ENCODE data around the gene PACSIN3. TPM values are rescaled to one million over a fixed set of nuclear protein-coding genes. Genes with fewer than 3 reads are reported as not detected.

The PACSIN3 gene
- total and polyA plus RNA-seq, 2 of the 13 experiments (the other 11 are each of a cell fraction or from before 2014, with no cell fraction given), result 47.9 to 93.3 TPM

- no peak for TF ChIP-seq ZNF225 (CRISPR knock-in tag; IDR thresholded peaks at IDR 0.05)
- no peak for TF ChIP-seq ZC3H4 (CRISPR knock-in tag; IDR thresholded peaks at IDR 0.05; ENCODE audit: borderline replicate concordance)
- TF ChIP-seq ZBTB33 (CRISPR knock-in tag; IDR thresholded peaks at IDR 0.05), result no peak
- TF ChIP-seq E2F1 (CRISPR knock-in tag; IDR thresholded peaks at IDR 0.05), result no peak
- TF ChIP-seq SCMH1 (CRISPR knock-in tag; IDR thresholded peaks at IDR 0.05; ENCODE audit: borderline replicate concordance), result no peak
- TF ChIP-seq CBX2 (IDR thresholded peaks at IDR 0.05; ENCODE audit: low read depth, low read length), result no peak
- TF ChIP-seq CBX2 (CRISPR knock-in tag; IDR thresholded peaks at IDR 0.05; ENCODE audit: low read depth), result no peak
- no peak for TF ChIP-seq KAT8 (CRISPR knock-in tag; IDR thresholded peaks at IDR 0.05)
- TF ChIP-seq AHDC1 (CRISPR knock-in tag; IDR thresholded peaks at IDR 0.05; ENCODE audit: borderline replicate concordance), result no peak
- TF ChIP-seq ZKSCAN5 (CRISPR knock-in tag; IDR thresholded peaks at IDR 0.05), result no peak
- TF ChIP-seq ZBTB7B (CRISPR knock-in tag; IDR thresholded peaks at IDR 0.05), result peak; percentile 67; the same call in 1 of the 2 replicates
- no peak for TF ChIP-seq MATR3 (CRISPR knock-in tag; IDR thresholded peaks at IDR 0.05)
- TF ChIP-seq TBX3 (IDR thresholded peaks at IDR 0.05; ENCODE audit: borderline replicate concordance), result no peak
- no peak; the same call in 1 of the 2 replicates for TF ChIP-seq RAD21 (CRISPR knock-in tag; IDR thresholded peaks at IDR 0.05)
- 0 out of 2 replicates have a peak, but pooled peaks have one; percentile 20 for TF ChIP-seq IRX3 (CRISPR knock-in tag; IDR thresholded peaks at IDR 0.05; ENCODE audit: borderline replicate concordance, low read depth)
- no peak; the same call in 1 of the 2 replicates for TF ChIP-seq ZNF574 (CRISPR knock-in tag; IDR thresholded peaks at IDR 0.05)
These were observed 764 bp upstream of the PACSIN3 start (continued) for GRCh38 chr11:47186700-47187695.
